H1 (cell line): ENCODE measurements around the gene RSBN1.

Source experiments
- POLR2A ChIP-seq, 2 experiments: IDR thresholded peaks; 1 replicate in 1 of 2; 2 replicates in 1 of 2; pipeline ENCODE4 v1.6.1; 2011; ENCODE audit warnings: low read depth in 2 of 2, low read length in 2 of 2, mild to moderate bottlenecking in 2 of 2; ENCODE audit errors: control extremely low read depth in 1 of 2
- RNF2 ChIP-seq: fragments of 200-900, 300-1000 bp; sonication (generic); IDR thresholded peaks from 2 replicates; pipeline ENCODE4 v1.7.1; 2016; ENCODE audit warnings: borderline replicate concordance, low read depth, mild to moderate bottlenecking, antibody characterized with exemption, low read length; ENCODE audit not compliant: poor library complexity, severe bottlenecking; ENCODE audit errors: missing control alignments
- TF ChIP-seq, protein P1 (sequence below), 3 experiments: IDR thresholded peaks; 1 replicate in 2 of 3; 2 replicates in 1 of 3; pipeline versions ENCODE4 v1.5.1 to v1.6.1; 2011; ENCODE audit warnings: low read length in 3 of 3, mild to moderate bottlenecking in 3 of 3, inconsistent platforms in 2 of 3, low read depth in 1 of 3, moderate library complexity in 1 of 3; ENCODE audit not compliant: insufficient read depth in 1 of 3; ENCODE audit errors: control extremely low read depth in 1 of 3

DNA sequence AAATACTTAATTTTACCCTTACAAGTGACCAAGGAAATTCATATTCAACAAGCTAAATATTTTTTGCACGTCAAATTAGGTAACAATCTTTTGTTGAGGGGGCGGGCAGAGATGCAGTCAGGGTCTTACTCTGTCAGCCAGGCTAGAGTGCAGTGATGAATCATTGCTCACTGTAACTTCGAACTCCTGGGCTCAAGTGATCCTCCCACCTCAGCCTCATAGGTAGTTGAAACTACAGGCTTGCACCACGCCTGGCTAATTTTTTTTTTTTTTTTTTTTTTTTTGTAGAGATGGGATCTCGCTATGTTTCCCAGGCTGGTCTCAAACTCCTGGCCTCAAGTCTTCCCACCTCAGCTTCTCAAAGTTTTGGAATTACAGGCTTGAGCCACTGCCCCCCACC, 79.5 kb downstream of the RSBN1 start:
- TF ChIP-seq POLR2A (IDR thresholded peaks at IDR 0.05; ENCODE audit: control extremely low read depth in 1 of 2, low read depth in 2 of 2, low read length in 2 of 2) (no peak), RNF2 (no peak)
- TF ChIP-seq, protein P1, sequence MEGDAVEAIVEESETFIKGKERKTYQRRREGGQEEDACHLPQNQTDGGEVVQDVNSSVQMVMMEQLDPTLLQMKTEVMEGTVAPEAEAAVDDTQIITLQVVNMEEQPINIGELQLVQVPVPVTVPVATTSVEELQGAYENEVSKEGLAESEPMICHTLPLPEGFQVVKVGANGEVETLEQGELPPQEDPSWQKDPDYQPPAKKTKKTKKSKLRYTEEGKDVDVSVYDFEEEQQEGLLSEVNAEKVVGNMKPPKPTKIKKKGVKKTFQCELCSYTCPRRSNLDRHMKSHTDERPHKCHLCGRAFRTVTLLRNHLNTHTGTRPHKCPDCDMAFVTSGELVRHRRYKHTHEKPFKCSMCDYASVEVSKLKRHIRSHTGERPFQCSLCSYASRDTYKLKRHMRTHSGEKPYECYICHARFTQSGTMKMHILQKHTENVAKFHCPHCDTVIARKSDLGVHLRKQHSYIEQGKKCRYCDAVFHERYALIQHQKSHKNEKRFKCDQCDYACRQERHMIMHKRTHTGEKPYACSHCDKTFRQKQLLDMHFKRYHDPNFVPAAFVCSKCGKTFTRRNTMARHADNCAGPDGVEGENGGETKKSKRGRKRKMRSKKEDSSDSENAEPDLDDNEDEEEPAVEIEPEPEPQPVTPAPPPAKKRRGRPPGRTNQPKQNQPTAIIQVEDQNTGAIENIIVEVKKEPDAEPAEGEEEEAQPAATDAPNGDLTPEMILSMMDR (IDR thresholded peaks at IDR 0.05; ENCODE audit: control extremely low read depth in 1 of 3, insufficient read depth in 1 of 3, low read depth in 1 of 3, low read length in 3 of 3), result no peak
